Astrocyte (in vitro differentiated cells and primary cell): ENCODE measurements around the gene CD3E. TPM values are rescaled to one million over a fixed set of nuclear protein-coding genes. Genes with fewer than 3 reads are reported as not detected.

Experiments
- DNase-seq: peaks from one replicate; pipeline ENCODE4 v3.0.0-alpha.2; 2010; ENCODE audit warnings: low read depth
- FAIRE-seq: peaks from 2 replicates; lab custom pipeline; 2011; peaks lifted over from hg19 to GRCh38; lab: Jason Lieb, UNC
- H2AFZ ChIP-seq: 2 replicates; pipeline ENCODE4 v1.6.0; 2012; ENCODE audit warnings: low read depth, low read length, inconsistent platforms
- H3K27ac ChIP-seq: 2 replicates; pipeline ENCODE4 v1.5.1; 2011; ENCODE audit warnings: low read depth, low read length, inconsistent platforms
- H3K27me3 ChIP-seq: 2 replicates; pipeline ENCODE4 v1.6.0; 2011; ENCODE audit warnings: low read length, inconsistent platforms; ENCODE audit not compliant: insufficient read depth
- H3K36me3 ChIP-seq: 2 replicates; pipeline ENCODE4 v1.5.1; 2011; ENCODE audit warnings: low read length, inconsistent platforms; ENCODE audit not compliant: insufficient read depth
- H3K4me1 ChIP-seq: 2 replicates; pipeline ENCODE4 v1.5.1; 2011; ENCODE audit warnings: low read length, inconsistent platforms; ENCODE audit not compliant: insufficient read depth
- H3K4me2 ChIP-seq: 2 replicates; pipeline ENCODE4 v1.6.0; 2012; ENCODE audit warnings: low read length, inconsistent platforms
- H3K4me3 ChIP-seq: 2 replicates; pipeline ENCODE4 v1.5.1; 2011; ENCODE audit warnings: low read depth, mild to moderate bottlenecking, low read length, inconsistent platforms; ENCODE audit not compliant: insufficient read depth
- H3K79me2 ChIP-seq: 2 replicates; pipeline ENCODE4 v1.6.0; 2012; ENCODE audit warnings: mild to moderate bottlenecking, low read length, inconsistent platforms; ENCODE audit not compliant: insufficient read depth
- H3K9ac ChIP-seq: 2 replicates; pipeline ENCODE4 v1.6.0; 2012; ENCODE audit warnings: mild to moderate bottlenecking, low read length, inconsistent platforms
- H3K9me3 ChIP-seq: 2 replicates; pipeline ENCODE4 v1.5.1; 2012; ENCODE audit warnings: low read depth, mild to moderate bottlenecking, low read length, inconsistent platforms; ENCODE audit not compliant: insufficient read depth
- H4K20me1 ChIP-seq: 2 replicates; pipeline ENCODE4 v1.6.0; 2012; ENCODE audit warnings: low read length, inconsistent platforms; ENCODE audit not compliant: insufficient read depth
- H3K27ac Mint-ChIP-seq: one replicate; pipeline ENCODE4 v1.8.0; 2021; ENCODE audit warnings: mild to moderate bottlenecking, mixed read lengths; ENCODE audit not compliant: unreplicated experiment
- H3K27me3 Mint-ChIP-seq: one replicate; pipeline ENCODE4 v1.8.0; 2021; ENCODE audit warnings: low read depth, mixed read lengths; ENCODE audit not compliant: unreplicated experiment
- H3K36me3 Mint-ChIP-seq: one replicate; pipeline ENCODE4 v1.8.0; 2021; ENCODE audit warnings: low read depth, mixed read lengths; ENCODE audit not compliant: unreplicated experiment
- H3K4me1 Mint-ChIP-seq: one replicate; pipeline ENCODE4 v1.8.0; 2021; ENCODE audit warnings: low read depth, mixed read lengths; ENCODE audit not compliant: unreplicated experiment
- H3K4me3 Mint-ChIP-seq: one replicate; pipeline ENCODE4 v1.8.0; 2021; ENCODE audit warnings: mild to moderate bottlenecking, moderate library complexity, mixed read lengths; ENCODE audit not compliant: unreplicated experiment
- H3K9me3 Mint-ChIP-seq: one replicate; pipeline ENCODE4 v1.8.0; 2021; ENCODE audit warnings: mild to moderate bottlenecking, mixed read lengths; ENCODE audit not compliant: unreplicated experiment
- EZH2 ChIP-seq: IDR thresholded peaks from 2 replicates; pipeline ENCODE4 v1.6.1; 2012; ENCODE audit warnings: mild to moderate bottlenecking, low read length, inconsistent platforms; ENCODE audit not compliant: insufficient read depth
- total RNA-seq: library from RNA; stranded (reverse); gene quantifications from 2 replicates; pipeline ENCODE4 v1.2.1, GENCODE V29; 2021
- TF ChIP-seq, protein P1 (sequence below): IDR thresholded peaks from 2 replicates; pipeline ENCODE4 v1.5.1; 2011; ENCODE audit warnings: low read depth, mild to moderate bottlenecking, inconsistent platforms, low read length, moderate library complexity; ENCODE audit not compliant: insufficient read depth

The CD3E gene
- total RNA-seq, 1 donor from 2014 or later: not detected

DNA sequence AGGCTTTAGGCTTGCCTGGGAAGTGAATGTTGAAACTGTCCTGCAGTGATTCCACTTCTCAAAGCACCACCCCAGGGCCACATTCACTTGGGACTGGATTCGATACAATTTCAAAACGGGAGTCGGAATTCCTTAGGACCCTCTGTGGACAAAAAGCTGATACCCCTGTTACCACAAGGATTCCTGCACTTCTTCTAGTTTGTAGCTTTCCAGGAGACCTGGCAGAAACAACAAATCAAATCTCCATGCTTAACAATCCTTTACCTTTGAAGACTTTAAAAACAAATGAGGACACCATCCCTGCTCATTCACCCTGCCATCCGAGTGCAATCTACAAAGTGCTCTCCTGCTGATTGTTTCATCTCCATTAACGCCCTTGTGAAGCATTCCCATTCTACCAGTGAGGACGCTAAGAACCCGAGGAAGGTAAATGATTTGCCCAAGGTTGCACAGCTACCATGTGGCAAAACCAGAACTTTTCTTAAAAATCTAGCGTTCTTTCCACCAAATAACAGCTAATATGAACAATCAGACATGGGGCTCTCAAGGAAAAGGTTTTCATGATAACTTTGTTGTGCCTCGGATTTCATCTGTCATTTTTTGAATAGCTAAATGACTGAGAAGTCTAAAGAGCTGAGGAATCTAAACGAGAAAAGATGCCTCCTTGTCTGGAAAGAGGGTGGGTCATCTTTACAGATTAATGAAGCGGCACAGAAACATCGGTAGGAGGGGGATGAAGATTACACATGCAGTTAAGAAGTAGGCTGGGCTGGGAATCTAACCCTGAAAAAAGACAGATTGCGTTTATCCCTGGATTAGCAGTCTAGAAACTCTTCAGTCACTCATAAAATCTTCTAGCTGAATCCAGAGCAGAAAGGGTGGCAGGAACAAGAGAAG, 39.7 kb upstream of the CD3E start:
- Histone ChIP-seq H2AFZ (peak overlapping the region; percentile 22), H3K4me2 (peak overlapping the region; percentile 53), H3K9ac (no peak overlapping the region), H4K20me1 (no peaks in the 10 kb centered on the region), H3K27ac (no peak overlapping the region), H3K9me3 (no peaks in the 10 kb centered on the region), H3K4me3 (no peak overlapping the region), H3K36me3 (no peaks in the 10 kb centered on the region), H3K79me2 (no peaks in the 10 kb centered on the region), H3K4me1 (no peaks in the 10 kb centered on the region), H3K27me3 (peaks cover 72% of the 10 kb centered on the region)
- Mint-ChIP-seq H3K36me3 (no peaks in the 10 kb centered on the region), H3K27me3 (peaks cover 48% of the 10 kb centered on the region), H3K27ac (no peak overlapping the region), H3K9me3 (no peaks in the 10 kb centered on the region), H3K4me1 (peaks cover 6% of the 10 kb centered on the region), H3K4me3 (no peak overlapping the region)
- DNase-seq (no peak), FAIRE-seq (no peak)
- TF ChIP-seq, protein P1, sequence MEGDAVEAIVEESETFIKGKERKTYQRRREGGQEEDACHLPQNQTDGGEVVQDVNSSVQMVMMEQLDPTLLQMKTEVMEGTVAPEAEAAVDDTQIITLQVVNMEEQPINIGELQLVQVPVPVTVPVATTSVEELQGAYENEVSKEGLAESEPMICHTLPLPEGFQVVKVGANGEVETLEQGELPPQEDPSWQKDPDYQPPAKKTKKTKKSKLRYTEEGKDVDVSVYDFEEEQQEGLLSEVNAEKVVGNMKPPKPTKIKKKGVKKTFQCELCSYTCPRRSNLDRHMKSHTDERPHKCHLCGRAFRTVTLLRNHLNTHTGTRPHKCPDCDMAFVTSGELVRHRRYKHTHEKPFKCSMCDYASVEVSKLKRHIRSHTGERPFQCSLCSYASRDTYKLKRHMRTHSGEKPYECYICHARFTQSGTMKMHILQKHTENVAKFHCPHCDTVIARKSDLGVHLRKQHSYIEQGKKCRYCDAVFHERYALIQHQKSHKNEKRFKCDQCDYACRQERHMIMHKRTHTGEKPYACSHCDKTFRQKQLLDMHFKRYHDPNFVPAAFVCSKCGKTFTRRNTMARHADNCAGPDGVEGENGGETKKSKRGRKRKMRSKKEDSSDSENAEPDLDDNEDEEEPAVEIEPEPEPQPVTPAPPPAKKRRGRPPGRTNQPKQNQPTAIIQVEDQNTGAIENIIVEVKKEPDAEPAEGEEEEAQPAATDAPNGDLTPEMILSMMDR: no peak
- TF ChIP-seq EZH2: no peak

DNA sequence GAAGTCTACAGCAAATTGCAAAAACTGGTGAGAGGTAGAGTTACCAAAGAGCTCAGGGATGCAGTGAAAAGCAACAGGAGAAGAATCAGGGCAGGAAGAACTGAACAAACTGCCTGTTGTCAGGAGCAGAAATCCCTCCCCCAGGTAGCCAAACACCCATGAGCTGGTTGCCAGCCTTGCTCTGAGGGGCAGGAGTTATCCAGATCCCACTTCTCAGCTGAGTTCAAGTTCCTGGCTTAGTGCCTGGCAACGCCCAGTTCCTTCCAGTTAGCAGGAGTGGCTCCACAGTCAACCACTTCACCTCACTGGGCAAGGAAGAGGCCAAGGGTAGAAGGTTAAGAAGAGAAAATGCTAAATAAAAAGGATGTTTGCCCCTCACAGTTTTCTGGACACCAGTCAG, 38.6 kb upstream of the CD3E start:
- H3K36me3 Mint-ChIP-seq: no peaks in the 10 kb centered on the region
- Histone ChIP-seq H3K4me1 (no peaks in the 10 kb centered on the region), H3K79me2 (no peaks in the 10 kb centered on the region), H3K4me2 (no peak overlapping the region), H3K27ac (no peak overlapping the region), H3K27me3 (peaks cover 71% of the 10 kb centered on the region), H3K9ac (no peak overlapping the region), H2AFZ (no peak overlapping the region), H3K36me3 (no peaks in the 10 kb centered on the region), H3K9me3 (no peaks in the 10 kb centered on the region), H4K20me1 (no peaks in the 10 kb centered on the region), H3K4me3 (no peak overlapping the region)
- TF ChIP-seq EZH2: no peak
- TF ChIP-seq, protein P1: no peak
- FAIRE-seq: no peak
- H3K27me3 Mint-ChIP-seq: peaks cover 48% of the 10 kb centered on the region
- peaks cover 6% of the 10 kb centered on the region for H3K4me1 Mint-ChIP-seq
- DNase-seq: no peak
- H3K27ac Mint-ChIP-seq: no peak overlapping the region
- no peak overlapping the region for H3K4me3 Mint-ChIP-seq
- H3K9me3 Mint-ChIP-seq: no peaks in the 10 kb centered on the region

DNA sequence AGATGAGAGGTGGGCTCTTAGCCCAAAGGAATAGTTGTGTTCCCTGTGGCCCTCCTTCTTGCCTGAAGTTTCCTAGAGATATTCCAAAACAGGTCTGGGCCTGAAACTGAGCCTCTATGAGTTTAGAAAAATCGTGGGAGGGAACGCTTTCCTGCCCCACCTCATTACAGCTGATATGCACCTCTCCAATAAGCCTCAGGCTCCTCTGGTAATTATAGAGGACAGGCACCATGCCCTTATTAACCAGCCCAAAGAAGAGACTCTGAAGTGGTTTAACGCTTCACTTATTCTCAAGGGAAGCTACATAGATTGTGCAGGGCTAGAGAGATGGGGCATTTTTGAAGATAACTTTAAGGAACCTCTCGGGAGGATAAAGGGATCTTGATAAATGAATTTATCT, 37.0 kb upstream of the CD3E start:
- H3K4me3 ChIP-seq: no peak overlapping the region
- no peak for FAIRE-seq
- H3K4me2 ChIP-seq: no peak overlapping the region
- H3K36me3 ChIP-seq: no peaks in the 10 kb centered on the region
- H3K36me3 Mint-ChIP-seq: no peaks in the 10 kb centered on the region
- no peak overlapping the region for H3K4me3 Mint-ChIP-seq
- no peak overlapping the region for H3K27ac Mint-ChIP-seq
- H2AFZ ChIP-seq: no peak overlapping the region
- TF ChIP-seq, protein P1: no peak
- no peak for TF ChIP-seq EZH2
- peaks cover 51% of the 10 kb centered on the region for H3K27me3 Mint-ChIP-seq
- no peaks in the 10 kb centered on the region for H3K4me1 ChIP-seq
- H3K4me1 Mint-ChIP-seq: peaks cover 6% of the 10 kb centered on the region
- H3K9ac ChIP-seq: no peak overlapping the region
- H3K27me3 ChIP-seq: peaks cover 55% of the 10 kb centered on the region
- no peaks in the 10 kb centered on the region for H3K9me3 Mint-ChIP-seq
- no peaks in the 10 kb centered on the region for H4K20me1 ChIP-seq
- H3K9me3 ChIP-seq: no peaks in the 10 kb centered on the region
- H3K27ac ChIP-seq: no peak overlapping the region
- DNase-seq: no peak
- no peaks in the 10 kb centered on the region for H3K79me2 ChIP-seq
